ENCODE measurements around the gene SPON1.

SPON1 gene

DNA sequence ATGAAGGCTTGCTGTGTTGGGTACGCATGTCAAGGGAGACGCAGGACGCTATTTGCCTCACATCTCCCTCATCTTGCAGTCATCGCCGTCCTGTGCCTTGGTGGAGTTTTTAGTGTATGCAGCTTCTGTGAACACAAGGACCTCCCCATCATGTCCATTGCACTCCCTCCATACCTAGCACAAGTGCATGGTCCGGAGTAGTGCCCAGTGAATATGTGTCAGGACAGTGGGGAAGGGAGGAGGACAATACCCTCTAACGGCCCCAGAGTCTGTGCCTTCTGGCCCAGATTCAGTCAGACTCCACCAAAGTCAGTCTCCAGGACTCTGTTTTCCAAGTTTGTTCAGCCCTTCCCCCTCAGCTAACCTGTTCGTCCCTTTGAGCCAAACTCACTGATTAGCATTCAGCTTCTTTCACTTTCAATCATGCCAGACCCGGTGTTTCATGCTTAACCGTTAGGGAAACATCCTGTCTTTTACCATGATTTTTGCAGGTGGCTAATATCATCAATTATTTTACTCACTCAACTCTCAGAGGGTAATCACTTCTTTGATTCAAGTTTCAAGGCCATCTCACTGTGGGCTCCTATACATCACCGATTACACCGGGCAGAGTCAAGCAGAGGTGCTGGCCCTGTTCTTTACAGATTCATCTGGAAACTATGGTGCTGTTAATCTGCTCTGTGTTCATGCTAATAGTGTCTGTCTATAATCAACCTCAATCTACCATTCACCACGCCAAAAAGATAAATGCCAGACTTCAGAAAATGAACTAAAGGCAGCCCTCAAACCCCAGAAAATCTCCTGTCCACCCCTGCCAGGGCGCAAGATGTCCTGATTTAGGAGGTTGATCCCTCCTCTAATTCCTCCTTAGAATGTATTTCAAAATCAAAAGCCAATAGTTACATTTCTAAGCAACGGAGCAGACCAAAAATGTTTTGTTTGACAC is 240.0 kb downstream of the SPON1 start:
- TF ChIP-seq, protein P1, sequence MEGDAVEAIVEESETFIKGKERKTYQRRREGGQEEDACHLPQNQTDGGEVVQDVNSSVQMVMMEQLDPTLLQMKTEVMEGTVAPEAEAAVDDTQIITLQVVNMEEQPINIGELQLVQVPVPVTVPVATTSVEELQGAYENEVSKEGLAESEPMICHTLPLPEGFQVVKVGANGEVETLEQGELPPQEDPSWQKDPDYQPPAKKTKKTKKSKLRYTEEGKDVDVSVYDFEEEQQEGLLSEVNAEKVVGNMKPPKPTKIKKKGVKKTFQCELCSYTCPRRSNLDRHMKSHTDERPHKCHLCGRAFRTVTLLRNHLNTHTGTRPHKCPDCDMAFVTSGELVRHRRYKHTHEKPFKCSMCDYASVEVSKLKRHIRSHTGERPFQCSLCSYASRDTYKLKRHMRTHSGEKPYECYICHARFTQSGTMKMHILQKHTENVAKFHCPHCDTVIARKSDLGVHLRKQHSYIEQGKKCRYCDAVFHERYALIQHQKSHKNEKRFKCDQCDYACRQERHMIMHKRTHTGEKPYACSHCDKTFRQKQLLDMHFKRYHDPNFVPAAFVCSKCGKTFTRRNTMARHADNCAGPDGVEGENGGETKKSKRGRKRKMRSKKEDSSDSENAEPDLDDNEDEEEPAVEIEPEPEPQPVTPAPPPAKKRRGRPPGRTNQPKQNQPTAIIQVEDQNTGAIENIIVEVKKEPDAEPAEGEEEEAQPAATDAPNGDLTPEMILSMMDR (IDR thresholded peaks at IDR 0.05; ENCODE audit: low read depth, low read length, missing control alignments), result no peak
- no peak for DNase-seq
- Histone ChIP-seq H3K36me3 (replicated peaks) (no peaks in the 10 kb centered on the region), H3K27ac (no peak overlapping the region), H3K27me3 (replicated peaks) (no peaks in the 10 kb centered on the region), H3K4me3 (ENCODE audit: low read depth, low read length) (no peak overlapping the region)
- in situ Hi-C loops (cut with HindIII; ENCODE audit: low pct_ligation_motif_present, low sequenced_read_pairs), result no loop called here

DNA sequence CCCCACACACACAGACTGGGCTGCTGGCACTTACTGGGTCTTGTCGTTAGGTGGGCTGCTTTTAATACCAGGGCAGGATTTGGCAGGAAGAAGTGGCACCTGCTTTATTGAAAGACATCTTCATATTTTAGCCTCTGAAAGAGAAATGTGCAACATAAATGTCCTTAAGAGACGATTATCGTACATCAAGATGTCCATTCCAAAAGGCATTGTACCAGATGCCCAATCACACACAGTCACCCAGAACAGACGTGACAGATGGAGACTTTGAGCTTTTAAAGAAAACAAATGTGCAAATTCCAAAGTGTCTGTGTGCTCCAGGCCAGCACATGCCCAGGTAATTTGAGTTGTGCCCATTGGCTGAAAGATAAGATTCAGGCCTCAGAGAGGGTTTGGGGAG is 240.8 kb downstream of the SPON1 start:
- H3K4me3 ChIP-seq (ENCODE audit: low read depth, low read length), result no peak overlapping the region
- in situ Hi-C loops (cut with HindIII; ENCODE audit: low pct_ligation_motif_present, low sequenced_read_pairs), result no loop called here
- TF ChIP-seq, protein P1 (IDR thresholded peaks at IDR 0.05; ENCODE audit: low read depth, low read length, missing control alignments), result no peak
- H3K27ac ChIP-seq, result no peak overlapping the region
- DNase-seq, result no peak
- H3K36me3 ChIP-seq (replicated peaks), result no peaks in the 10 kb centered on the region
- H3K27me3 ChIP-seq (replicated peaks), result no peaks in the 10 kb centered on the region

DNA sequence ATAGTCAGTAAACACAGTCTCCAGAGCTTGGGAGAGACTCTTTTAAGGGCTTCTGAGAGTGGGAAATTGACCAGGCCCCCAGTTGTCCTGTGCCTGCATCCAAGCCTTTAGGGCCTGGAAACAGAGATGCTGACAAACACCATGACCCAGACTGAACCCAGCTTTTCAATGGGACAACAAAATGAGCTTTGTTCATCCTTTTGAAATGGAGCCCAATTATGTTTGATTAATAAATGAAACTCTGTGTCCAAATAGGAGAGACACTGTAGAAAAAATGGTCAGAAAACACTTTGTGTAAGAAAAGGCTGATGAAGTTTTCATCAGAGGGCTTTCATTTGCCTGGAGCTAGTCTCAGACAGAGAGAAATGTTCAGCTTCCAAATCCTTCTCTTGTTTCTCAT is 250.5 kb downstream of the SPON1 start:
- TF ChIP-seq, protein P1 (IDR thresholded peaks at IDR 0.05; ENCODE audit: low read depth, low read length, missing control alignments), result no peak
- DNase-seq, result no peak
- H3K36me3 ChIP-seq (replicated peaks), result no peaks in the 10 kb centered on the region
- no peak overlapping the region for H3K4me3 ChIP-seq (ENCODE audit: low read depth, low read length)
- H3K27me3 ChIP-seq (replicated peaks), result no peaks in the 10 kb centered on the region
- H3K27ac ChIP-seq, result no peak overlapping the region
- in situ Hi-C loops (cut with HindIII; ENCODE audit: low pct_ligation_motif_present, low sequenced_read_pairs), result no loop called here

DNA sequence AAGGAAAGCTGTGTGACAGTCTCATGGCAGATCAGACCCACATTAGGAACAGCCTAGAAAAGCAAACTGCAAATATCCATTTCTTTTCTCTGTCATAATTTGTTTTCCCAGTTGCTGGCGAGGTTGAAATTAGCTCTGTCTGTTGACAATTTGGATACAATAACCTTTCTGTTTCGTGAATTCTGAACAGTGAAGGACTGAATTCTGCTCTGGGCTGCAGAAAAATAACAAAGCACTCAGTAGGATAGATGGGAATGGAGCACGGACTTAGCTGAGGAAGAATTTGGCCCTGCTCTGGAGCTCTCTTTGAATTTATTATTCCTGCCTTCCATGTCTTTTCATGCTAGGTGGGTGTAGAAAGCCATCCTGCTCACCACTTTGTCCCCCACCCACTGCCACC is 256.2 kb downstream of the SPON1 start:
- Histone ChIP-seq H3K27me3 (replicated peaks) (no peaks in the 10 kb centered on the region), H3K4me3 (ENCODE audit: low read depth, low read length) (no peak overlapping the region), H3K36me3 (replicated peaks) (no peaks in the 10 kb centered on the region), H3K27ac (no peak overlapping the region)
- TF ChIP-seq, protein P1 (IDR thresholded peaks at IDR 0.05; ENCODE audit: low read depth, low read length, missing control alignments), result no peak
- in situ Hi-C loops (cut with HindIII; ENCODE audit: low pct_ligation_motif_present, low sequenced_read_pairs), result no loop called here
- DNase-seq, result no peak

DNA sequence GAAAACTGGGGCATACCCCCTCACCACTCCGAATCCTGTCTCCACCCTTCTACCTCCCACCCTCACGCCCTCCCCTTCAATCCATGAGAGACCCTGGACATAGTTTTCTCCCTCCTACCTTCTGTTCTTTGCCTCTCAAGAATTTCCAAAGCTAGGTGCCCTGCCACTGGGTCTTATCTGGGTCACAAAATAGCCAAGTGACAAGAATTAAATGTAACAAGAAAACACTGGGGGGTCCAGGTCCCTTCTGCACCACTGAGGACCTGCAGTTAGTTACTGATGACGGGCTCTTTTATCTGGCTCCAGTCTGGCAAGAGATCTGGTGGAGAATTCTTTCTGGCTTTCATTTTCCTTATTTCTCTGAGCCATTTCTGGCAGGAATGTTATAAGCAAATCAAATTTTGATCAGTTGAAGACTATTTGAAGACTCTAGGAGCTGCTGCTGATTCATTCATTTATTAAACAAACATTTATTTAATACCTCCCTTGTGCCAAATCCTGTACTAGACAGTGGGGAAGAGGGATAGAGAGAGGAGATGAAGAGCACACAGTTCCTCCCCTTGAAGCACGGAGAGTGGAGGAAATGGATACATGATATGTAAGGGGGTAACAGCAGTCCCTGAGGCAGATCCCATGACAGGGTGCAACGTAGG is 261.2 kb downstream of the SPON1 start:
- no peak overlapping the region for H3K27ac ChIP-seq
- no peaks in the 10 kb centered on the region for H3K27me3 ChIP-seq (replicated peaks)
- no peaks in the 10 kb centered on the region for H3K36me3 ChIP-seq (replicated peaks)
- no peak for DNase-seq
- no peak overlapping the region for H3K4me3 ChIP-seq (ENCODE audit: low read depth, low read length)
- TF ChIP-seq, protein P1 (IDR thresholded peaks at IDR 0.05; ENCODE audit: low read depth, low read length, missing control alignments), result no peak
- in situ Hi-C loops (cut with HindIII; ENCODE audit: low pct_ligation_motif_present, low sequenced_read_pairs), result no loop called here
